Muscle layer of duodenum (tissue), 2 donors: ENCODE results near the gene DNAH3.

Source experiments
- H3K27ac ChIP-seq: one replicate; pipeline ENCODE4 v1.7.0; 2013; ENCODE audit warnings: mild to moderate bottlenecking, low read length
- H3K27me3 ChIP-seq: one replicate; pipeline ENCODE4 v1.7.0; 2013; ENCODE audit warnings: low read depth, mild to moderate bottlenecking, control low read depth, low read length
- H3K36me3 ChIP-seq, 2 donors: one replicate each; pipeline ENCODE4 v1.7.0; 2013; ENCODE audit warnings: low read length in 2 of 2, control low read depth in 1 of 2, mild to moderate bottlenecking in 1 of 2; ENCODE audit not compliant: insufficient read depth in 2 of 2, control insufficient read depth in 1 of 2
- H3K4me1 ChIP-seq, 2 donors: one replicate each; pipeline ENCODE4 v1.7.0; 2013; ENCODE audit warnings: low read length in 2 of 2, mild to moderate bottlenecking in 2 of 2, control low read depth in 1 of 2, moderate library complexity in 1 of 2; ENCODE audit not compliant: insufficient read depth in 2 of 2, control insufficient read depth in 1 of 2
- H3K4me3 ChIP-seq, 2 donors: one replicate each; pipeline ENCODE4 v1.7.0; 2013; ENCODE audit warnings: low read length in 2 of 2, low read depth in 1 of 2, mild to moderate bottlenecking in 1 of 2
- H3K9me3 ChIP-seq, 2 donors: one replicate each; pipeline ENCODE4 v1.7.0; 2013; ENCODE audit warnings: low read length in 2 of 2, control low read depth in 1 of 2, mild to moderate bottlenecking in 1 of 2; ENCODE audit not compliant: control insufficient read depth in 1 of 2
- donor health status: healthy.

Gene DNAH3

GRCh38 chr16:21088143-21088542, 62.5 kb downstream of the DNAH3 start:
- Histone ChIP-seq H3K27me3 (no peaks in the 10 kb centered on the region), H3K4me3 (no peak overlapping the region), H3K4me1 (no peaks in the 10 kb centered on the region), H3K36me3 (no peaks in the 10 kb centered on the region), H3K9me3 (peaks cover 0 to 4% of the 10 kb centered on the region in 2 donors), H3K27ac (no peak overlapping the region)

- Histone ChIP-seq H3K4me3 (no peak overlapping the region), H3K36me3 (no peaks in the 10 kb centered on the region), H3K4me1 (no peaks in the 10 kb centered on the region), H3K27me3 (no peaks in the 10 kb centered on the region), H3K27ac (no peak overlapping the region), H3K9me3 (peaks cover 0 to 4% of the 10 kb centered on the region in 2 donors)
Measured at GRCh38 chr16:21084631-21085225, 65.9 kb downstream of the DNAH3 start.

DNA sequence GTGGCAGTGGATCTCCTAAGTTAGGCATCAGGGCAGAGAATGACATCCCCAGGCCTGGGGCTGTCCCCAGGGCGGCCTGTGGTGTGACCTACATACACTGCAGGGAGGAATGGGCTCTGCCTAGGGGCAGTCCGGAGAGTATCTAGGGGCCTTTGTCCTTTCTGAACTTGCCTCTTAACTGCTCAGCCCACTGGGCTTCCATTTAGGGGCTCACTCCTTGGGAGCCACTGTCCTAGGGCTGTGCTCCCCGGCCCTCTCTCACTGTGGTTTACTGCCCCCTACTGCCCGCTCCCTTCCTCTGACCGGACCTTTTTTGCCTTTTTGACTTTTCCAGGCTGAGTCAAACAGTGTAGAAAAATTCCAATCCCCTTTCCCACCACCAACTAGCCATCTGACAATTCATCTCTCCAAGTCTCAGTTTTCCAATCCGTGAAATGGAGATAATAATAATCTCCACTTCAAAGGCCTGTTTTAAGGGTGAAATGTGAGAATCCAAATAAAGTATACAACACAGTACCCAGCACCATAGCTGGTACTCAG, 66.8 kb downstream of the DNAH3 start:
- Histone ChIP-seq H3K27ac (no peak overlapping the region), H3K27me3 (no peaks in the 10 kb centered on the region), H3K4me1 (no peaks in the 10 kb centered on the region), H3K4me3 (no peak overlapping the region), H3K36me3 (no peaks in the 10 kb centered on the region), H3K9me3 (no peaks in the 10 kb centered on the region)

DNA sequence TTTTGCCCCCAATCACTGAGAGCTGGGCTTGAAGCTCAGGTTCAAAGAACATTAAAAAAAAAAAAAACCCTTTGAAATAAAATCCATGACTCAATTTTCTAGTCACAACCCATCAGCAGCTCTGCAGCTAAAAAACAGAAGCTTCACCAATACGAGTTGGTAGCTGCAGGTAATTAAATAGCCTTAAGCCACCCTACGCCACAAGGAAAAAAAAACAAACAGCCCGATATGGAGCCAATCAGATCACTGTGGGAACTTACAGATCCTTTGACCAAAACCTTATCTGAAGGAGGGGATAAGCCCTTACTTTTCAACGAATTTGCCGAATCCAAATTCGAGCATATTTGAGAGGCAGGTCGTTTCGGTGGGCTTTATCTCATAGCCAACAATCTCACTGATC, 69.3 kb downstream of the DNAH3 start:
- no peaks in the 10 kb centered on the region for H3K36me3 ChIP-seq
- H3K4me3 ChIP-seq: no peak overlapping the region
- H3K27ac ChIP-seq: no peak overlapping the region
- H3K27me3 ChIP-seq: no peaks in the 10 kb centered on the region
- H3K4me1 ChIP-seq: no peaks in the 10 kb centered on the region
- no peaks in the 10 kb centered on the region for H3K9me3 ChIP-seq

- H3K4me3 ChIP-seq: no peak overlapping the region
- H3K9me3 ChIP-seq: no peaks in the 10 kb centered on the region
- H3K27me3 ChIP-seq: no peaks in the 10 kb centered on the region
- no peaks in the 10 kb centered on the region for H3K4me1 ChIP-seq
- H3K27ac ChIP-seq: no peak overlapping the region
- no peaks in the 10 kb centered on the region for H3K36me3 ChIP-seq
Measured at GRCh38 chr16:21078563-21078962, 72.1 kb downstream of the DNAH3 start.

GRCh38 chr16:21076186-21076883, 74.3 kb downstream of the DNAH3 start:
- Histone ChIP-seq H3K36me3 (no peaks in the 10 kb centered on the region), H3K27me3 (no peaks in the 10 kb centered on the region), H3K4me3 (no peak overlapping the region), H3K27ac (no peak overlapping the region), H3K4me1 (no peaks in the 10 kb centered on the region), H3K9me3 (no peaks in the 10 kb centered on the region)

DNA sequence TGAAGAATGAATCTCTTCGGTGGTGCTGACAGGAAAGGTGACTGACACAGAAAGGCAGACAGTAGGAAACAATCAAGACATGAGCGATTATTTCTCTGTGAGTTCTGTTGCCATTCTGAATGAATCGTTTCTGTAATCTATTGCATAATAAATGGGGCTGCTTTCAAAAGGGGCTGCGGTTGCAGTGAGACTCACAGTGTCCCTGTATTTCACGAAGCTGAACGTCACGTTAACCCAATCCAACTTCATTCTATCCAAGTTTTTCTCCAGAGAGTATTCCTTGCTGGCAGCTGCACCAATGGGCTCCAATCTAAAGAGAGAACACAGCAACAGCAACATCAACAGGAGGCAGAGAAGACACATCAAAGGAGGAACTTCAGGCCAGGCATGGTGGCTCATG, 75.4 kb downstream of the DNAH3 start:
- no peak overlapping the region for H3K4me3 ChIP-seq
- no peaks in the 10 kb centered on the region for H3K27me3 ChIP-seq
- no peaks in the 10 kb centered on the region for H3K4me1 ChIP-seq
- H3K36me3 ChIP-seq: no peaks in the 10 kb centered on the region
- no peak overlapping the region for H3K27ac ChIP-seq
- no peaks in the 10 kb centered on the region for H3K9me3 ChIP-seq

DNA sequence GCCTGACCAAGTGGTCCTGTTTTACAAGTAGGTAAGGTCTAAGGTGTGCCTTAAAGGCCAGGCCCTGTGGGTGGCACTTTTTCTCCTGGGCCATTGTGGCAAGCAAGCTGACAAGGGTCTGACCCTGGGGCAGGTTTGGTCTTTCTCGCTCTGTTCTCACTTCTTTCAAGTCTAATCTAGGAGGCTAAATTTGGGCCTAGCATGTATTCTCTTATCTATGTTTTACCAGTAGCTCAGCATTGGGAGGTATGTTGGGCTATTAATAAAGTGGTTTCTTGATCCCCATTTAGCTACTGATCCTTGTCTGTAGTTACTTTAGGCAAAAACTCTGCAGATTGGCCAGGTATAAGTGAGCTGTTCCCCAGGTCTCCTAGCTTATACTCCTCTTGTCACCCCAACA, 77.7 kb downstream of the DNAH3 start:
- Histone ChIP-seq H3K9me3 (no peaks in the 10 kb centered on the region), H3K27ac (no peak overlapping the region), H3K4me1 (no peaks in the 10 kb centered on the region), H3K27me3 (no peaks in the 10 kb centered on the region), H3K36me3 (no peaks in the 10 kb centered on the region), H3K4me3 (no peak overlapping the region)

GRCh38 chr16:21071741-21072140, 78.9 kb downstream of the DNAH3 start:
- no peaks in the 10 kb centered on the region for H3K27me3 ChIP-seq
- no peaks in the 10 kb centered on the region for H3K4me1 ChIP-seq
- no peaks in the 10 kb centered on the region for H3K9me3 ChIP-seq
- no peak overlapping the region for H3K27ac ChIP-seq
- no peaks in the 10 kb centered on the region for H3K36me3 ChIP-seq
- H3K4me3 ChIP-seq: no peak overlapping the region

DNA sequence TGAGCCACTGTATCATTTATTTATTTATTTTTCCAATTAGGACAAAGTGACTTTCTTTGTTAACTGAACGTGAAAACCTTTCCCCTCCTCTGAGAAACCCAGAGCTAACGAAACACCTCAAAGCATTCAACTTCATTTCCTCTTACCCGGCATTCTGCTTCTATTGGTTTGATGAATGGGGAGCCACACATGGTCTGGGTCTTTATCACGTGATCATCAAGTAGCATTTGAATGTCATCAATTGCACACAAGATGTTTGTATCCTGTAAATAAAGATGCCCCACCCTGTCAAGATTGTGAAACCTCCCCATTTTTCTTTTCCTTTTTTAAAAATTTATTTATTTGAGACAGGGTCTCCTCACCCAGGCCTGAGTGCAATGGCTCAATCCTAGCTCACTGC, 80.1 kb downstream of the DNAH3 start:
- Histone ChIP-seq H3K9me3 (no peaks in the 10 kb centered on the region), H3K27me3 (no peaks in the 10 kb centered on the region), H3K36me3 (no peaks in the 10 kb centered on the region), H3K4me3 (no peak overlapping the region), H3K4me1 (no peaks in the 10 kb centered on the region), H3K27ac (no peak overlapping the region)

- Histone ChIP-seq H3K4me1 (no peaks in the 10 kb centered on the region), H3K9me3 (no peaks in the 10 kb centered on the region), H3K36me3 (no peaks in the 10 kb centered on the region), H3K27ac (no peak overlapping the region), H3K4me3 (no peak overlapping the region), H3K27me3 (no peaks in the 10 kb centered on the region)
Measured at GRCh38 chr16:21069986-21070385, 80.7 kb downstream of the DNAH3 start.

GRCh38 chr16:21064203-21064602, 86.4 kb downstream of the DNAH3 start:
- Histone ChIP-seq H3K4me3 (no peak overlapping the region), H3K27ac (no peak overlapping the region), H3K36me3 (no peaks in the 10 kb centered on the region), H3K9me3 (no peaks in the 10 kb centered on the region), H3K4me1 (no peaks in the 10 kb centered on the region), H3K27me3 (no peaks in the 10 kb centered on the region)
